ENCODE results near the gene MRPS15. TPM values are rescaled to one million over a fixed set of nuclear protein-coding genes. Genes with fewer than 3 reads are reported as not detected.

The MRPS15 gene
- polyA plus RNA-seq, 3 donors: 36.2 to 68.1 (median 66.4) TPM

DNA sequence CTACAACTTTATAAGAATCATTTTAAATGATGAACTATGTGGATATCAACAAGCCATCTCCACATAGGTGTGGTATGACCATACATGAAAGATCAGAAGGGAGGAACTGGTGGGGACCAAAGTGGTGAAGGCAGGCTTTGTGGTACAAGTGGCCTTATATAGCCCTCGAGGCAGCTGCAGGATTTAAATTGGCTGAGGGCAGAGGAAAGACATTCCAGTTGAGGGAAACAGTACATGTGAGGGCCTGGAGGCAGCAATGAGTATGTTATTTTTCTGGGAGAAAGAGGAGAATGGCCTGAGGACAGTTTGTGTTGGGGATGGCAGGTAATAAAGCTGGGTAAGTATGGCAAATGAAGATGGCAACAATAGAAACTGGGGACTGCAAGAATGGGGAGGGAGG is 31.1 kb downstream of the MRPS15 start:
- intact Hi-C loops (cut with micrococcal nuclease): no loop called here
- no peak overlapping the region for H3K4me2 ChIP-seq (replicated peaks; ENCODE audit: extremely low read depth, low read length, poor library complexity, severe bottlenecking)
- no peak overlapping the region for H2AFZ ChIP-seq (ENCODE audit: insufficient read depth, low read depth, low read length, poor library complexity, severe bottlenecking)
- 50% methylated on average over 1 of the region's 1 CpG for WGBS (ENCODE audit: insufficient coverage)
- H3K36me3 Mint-ChIP-seq: peaks cover 2 to 6% of the 10 kb centered on the region in 2 donors
- no peak overlapping the region for H3K27ac Mint-ChIP-seq
- no peak overlapping the region for H3K4me3 ChIP-seq (replicated peaks in 1 of 3; ENCODE audit: low read depth in 2 of 3, low read length in 3 of 3)
- no peak for DNase-seq
- H3K36me3 ChIP-seq (replicated peaks in 1 of 2; ENCODE audit: control insufficient read depth in 1 of 2, insufficient read depth in 2 of 2, low read length in 2 of 2): no peaks in the 10 kb centered on the region
- no peak overlapping the region for H3K9ac ChIP-seq (ENCODE audit: insufficient read depth, low read length, poor library complexity, severe bottlenecking)
- peaks cover 0 to 1% (median 0%) of the 10 kb centered on the region in 3 donors for H3K27me3 Mint-ChIP-seq (ENCODE audit: low read depth in 3 of 3)
- no peaks in the 10 kb centered on the region for H3K9me3 Mint-ChIP-seq
- H3K27me3 ChIP-seq (ENCODE audit: control insufficient read depth in 2 of 2, insufficient read depth in 2 of 2, low read length in 2 of 2): no peaks in the 10 kb centered on the region
- TF ChIP-seq, protein P1, sequence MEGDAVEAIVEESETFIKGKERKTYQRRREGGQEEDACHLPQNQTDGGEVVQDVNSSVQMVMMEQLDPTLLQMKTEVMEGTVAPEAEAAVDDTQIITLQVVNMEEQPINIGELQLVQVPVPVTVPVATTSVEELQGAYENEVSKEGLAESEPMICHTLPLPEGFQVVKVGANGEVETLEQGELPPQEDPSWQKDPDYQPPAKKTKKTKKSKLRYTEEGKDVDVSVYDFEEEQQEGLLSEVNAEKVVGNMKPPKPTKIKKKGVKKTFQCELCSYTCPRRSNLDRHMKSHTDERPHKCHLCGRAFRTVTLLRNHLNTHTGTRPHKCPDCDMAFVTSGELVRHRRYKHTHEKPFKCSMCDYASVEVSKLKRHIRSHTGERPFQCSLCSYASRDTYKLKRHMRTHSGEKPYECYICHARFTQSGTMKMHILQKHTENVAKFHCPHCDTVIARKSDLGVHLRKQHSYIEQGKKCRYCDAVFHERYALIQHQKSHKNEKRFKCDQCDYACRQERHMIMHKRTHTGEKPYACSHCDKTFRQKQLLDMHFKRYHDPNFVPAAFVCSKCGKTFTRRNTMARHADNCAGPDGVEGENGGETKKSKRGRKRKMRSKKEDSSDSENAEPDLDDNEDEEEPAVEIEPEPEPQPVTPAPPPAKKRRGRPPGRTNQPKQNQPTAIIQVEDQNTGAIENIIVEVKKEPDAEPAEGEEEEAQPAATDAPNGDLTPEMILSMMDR (IDR thresholded peaks at IDR 0.05): no peak
- H3K4me3 Mint-ChIP-seq: no peak overlapping the region
- H3K4me1 ChIP-seq (ENCODE audit: control insufficient read depth in 1 of 2, insufficient read depth in 2 of 2, low read length in 2 of 2): no peaks in the 10 kb centered on the region
- no peaks in the 10 kb centered on the region for H3K9me3 ChIP-seq (replicated peaks in 1 of 2; ENCODE audit: control insufficient read depth in 1 of 2, insufficient read depth in 1 of 2, low read length in 2 of 2)
- no peak overlapping the region for H3K27ac ChIP-seq (ENCODE audit: low read depth in 1 of 2, low read length in 2 of 2)
- H3K79me2 ChIP-seq (ENCODE audit: insufficient read depth, low read length): no peaks in the 10 kb centered on the region
- no peaks in the 10 kb centered on the region for H4K20me1 ChIP-seq (ENCODE audit: insufficient read depth, low read length)
- no peaks in the 10 kb centered on the region for H3K4me1 Mint-ChIP-seq

- H3K27ac ChIP-seq (ENCODE audit: low read depth in 1 of 2, low read length in 2 of 2): no peak overlapping the region
- no peak overlapping the region for H3K4me2 ChIP-seq (replicated peaks; ENCODE audit: extremely low read depth, low read length, poor library complexity, severe bottlenecking)
- H4K20me1 ChIP-seq (ENCODE audit: insufficient read depth, low read length): no peaks in the 10 kb centered on the region
- H3K27ac Mint-ChIP-seq: no peak overlapping the region
- no peaks in the 10 kb centered on the region for H3K36me3 ChIP-seq (replicated peaks in 1 of 2; ENCODE audit: control insufficient read depth in 1 of 2, insufficient read depth in 2 of 2, low read length in 2 of 2)
- H3K27me3 Mint-ChIP-seq (ENCODE audit: low read depth in 3 of 3): peaks cover 0 to 1% (median 0%) of the 10 kb centered on the region in 3 donors
- H3K4me3 ChIP-seq (replicated peaks in 1 of 3; ENCODE audit: low read depth in 2 of 3, low read length in 3 of 3): no peak overlapping the region
- H3K4me3 Mint-ChIP-seq: no peak overlapping the region
- H3K9me3 ChIP-seq (replicated peaks in 1 of 2; ENCODE audit: control insufficient read depth in 1 of 2, insufficient read depth in 1 of 2, low read length in 2 of 2): no peaks in the 10 kb centered on the region
- H3K4me1 ChIP-seq (ENCODE audit: control insufficient read depth in 1 of 2, insufficient read depth in 2 of 2, low read length in 2 of 2): no peaks in the 10 kb centered on the region
- H3K4me1 Mint-ChIP-seq: no peaks in the 10 kb centered on the region
- DNase-seq: no peak
- H3K9me3 Mint-ChIP-seq: no peaks in the 10 kb centered on the region
- TF ChIP-seq, protein P1 (IDR thresholded peaks at IDR 0.05): no peak
- peaks cover 2 to 6% of the 10 kb centered on the region in 2 donors for H3K36me3 Mint-ChIP-seq
- H3K9ac ChIP-seq (ENCODE audit: insufficient read depth, low read length, poor library complexity, severe bottlenecking): no peak overlapping the region
- 100% methylated on average over 3 of the region's 4 CpGs for WGBS (ENCODE audit: insufficient coverage)
- no peaks in the 10 kb centered on the region for H3K27me3 ChIP-seq (ENCODE audit: control insufficient read depth in 2 of 2, insufficient read depth in 2 of 2, low read length in 2 of 2)
- H3K79me2 ChIP-seq (ENCODE audit: insufficient read depth, low read length): no peaks in the 10 kb centered on the region
- intact Hi-C loops (cut with micrococcal nuclease): no loop called here
- H2AFZ ChIP-seq (ENCODE audit: insufficient read depth, low read depth, low read length, poor library complexity, severe bottlenecking): no peak overlapping the region
Observed at GRCh38 chr1:36432616-36433015, 31.6 kb downstream of the MRPS15 start.

Data from CD14-positive monocyte (primary cell).